Right forelimb (tissue), 1 donor: ENCODE data around the gene KRTAP8-1.

Experiments used
- DNase-seq: peaks from one replicate; pipeline ENCODE4 v3.0.0-alpha.2; 2018

Gene KRTAP8-1

DNA sequence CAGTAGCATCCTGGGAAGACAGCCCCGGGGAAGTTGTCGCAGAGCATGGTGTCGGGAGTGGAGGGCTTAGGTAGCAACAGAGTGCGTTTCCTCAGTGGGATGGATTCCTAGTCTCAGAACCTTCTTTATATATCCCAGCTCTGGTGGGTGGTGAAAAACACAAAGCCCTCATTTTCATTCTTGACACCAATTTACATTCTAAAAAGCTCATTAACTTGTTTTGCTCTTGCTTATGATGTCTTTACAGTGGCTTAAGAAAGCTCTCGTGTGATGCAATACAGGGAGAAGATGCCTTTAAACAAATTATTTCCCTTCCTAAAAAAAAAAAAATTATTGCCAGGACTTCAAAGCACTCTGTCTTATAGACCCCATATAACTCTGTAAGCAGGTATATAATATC is at the start of gene KRTAP8-1:
KRTAP8-1 (minus strand) TSS at position 101 of the 400 bp plus-strand sequence; CDS start at position 47, 54 bp downstream.
- DNase-seq, result no peak

- no peak for DNase-seq
Measured at GRCh38 chr21:30847627-30848500, 34.8 kb upstream of the KRTAP8-1 start.

- no peak for DNase-seq
Measured at GRCh38 chr21:30842990-30843389, 29.9 kb upstream of the KRTAP8-1 start.

DNA sequence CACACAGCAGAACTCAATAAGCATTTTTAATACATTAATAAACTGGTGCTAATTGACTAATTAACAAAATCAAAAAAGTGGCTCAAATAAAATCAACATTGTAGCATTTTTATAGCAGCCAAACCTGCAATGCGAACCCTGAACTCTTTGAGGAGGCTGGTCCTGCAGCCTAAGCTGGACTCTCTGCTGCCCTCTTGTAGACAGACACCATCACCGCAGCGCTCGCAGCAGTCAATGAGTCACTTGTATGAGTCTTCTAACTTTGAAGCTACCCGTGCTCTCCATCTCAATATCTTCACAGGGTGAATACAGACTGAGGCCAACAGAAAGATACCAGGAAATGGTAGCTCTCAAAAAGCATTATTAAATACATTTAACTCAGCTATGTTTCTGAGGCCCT is 26.2 kb upstream of the KRTAP8-1 start:
- DNase-seq, result no peak

DNA sequence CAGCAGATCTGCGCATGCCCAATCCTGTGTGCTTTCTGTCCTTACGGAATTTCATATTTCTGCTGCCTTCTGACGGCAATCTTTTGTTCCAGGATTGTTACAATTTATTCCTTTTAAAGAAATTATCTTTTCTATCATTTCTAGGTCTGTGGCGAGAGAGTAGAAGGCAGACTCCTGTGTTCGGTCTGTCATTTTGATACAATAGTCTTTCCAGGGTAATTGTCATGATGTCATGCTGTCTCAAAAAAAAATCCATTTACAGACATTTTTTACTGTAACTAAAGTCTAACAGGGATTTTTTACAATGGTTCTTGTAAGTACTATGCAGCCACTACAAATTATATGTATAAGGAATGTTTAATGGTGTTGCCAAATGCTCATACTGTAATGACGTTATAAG is 25.5 kb upstream of the KRTAP8-1 start:
- DNase-seq, result no peak

- DNase-seq, result no peak
Measured at GRCh38 chr21:30831194-30831765, 18.2 kb upstream of the KRTAP8-1 start.

- DNase-seq, result no peak
Measured at GRCh38 chr21:30829659-30830058, 16.6 kb upstream of the KRTAP8-1 start, which contains the start of gene KRTAP7-1. Gene KRTAP7-1, minus strand, starts transcription at chr21:30829759. Its CDS starts 61 bp downstream, at chr21:30829698.

- no peak for DNase-seq
Measured at GRCh38 chr21:30818837-30819610, 6.0 kb upstream of the KRTAP8-1 start.

- no peak for DNase-seq
Measured at GRCh38 chr21:30800605-30801004, 12.5 kb downstream of the KRTAP8-1 start.

DNA sequence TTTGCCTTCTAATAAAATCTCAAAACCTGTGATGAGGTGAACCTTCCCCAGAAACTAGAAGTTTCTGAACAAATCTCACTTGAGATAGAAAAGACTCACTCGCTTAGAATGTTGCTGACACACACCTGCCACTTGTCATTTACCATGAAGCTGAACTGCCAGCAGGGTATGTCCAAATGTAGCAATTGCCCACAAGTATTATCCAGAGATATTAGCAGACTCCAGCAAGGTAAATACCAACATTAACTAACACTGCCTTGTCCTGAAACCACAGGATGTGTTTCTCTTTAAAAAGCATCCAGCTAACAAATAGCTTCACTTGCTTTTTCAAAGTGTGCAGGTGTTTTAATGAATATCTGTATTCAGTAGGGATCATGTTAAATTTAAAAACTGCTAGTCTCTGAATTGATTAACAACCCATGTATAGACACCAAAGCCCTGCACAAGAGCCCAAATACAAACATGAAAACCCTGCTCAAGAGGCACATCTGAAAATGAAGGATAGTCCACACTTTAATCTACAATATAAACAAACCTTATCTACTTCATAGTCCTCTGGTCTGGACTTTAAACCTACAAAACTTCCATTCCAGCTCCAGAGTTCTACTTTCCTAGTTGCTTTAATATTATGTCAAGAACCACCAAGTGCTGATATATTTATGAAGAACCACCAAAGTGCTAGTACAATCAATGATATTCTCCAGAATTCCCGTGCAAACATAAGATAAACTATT is 19.3 kb downstream of the KRTAP8-1 start:
- DNase-seq, result no peak

- no peak for DNase-seq
Measured at GRCh38 chr21:30779249-30779648, 33.8 kb downstream of the KRTAP8-1 start.

DNA sequence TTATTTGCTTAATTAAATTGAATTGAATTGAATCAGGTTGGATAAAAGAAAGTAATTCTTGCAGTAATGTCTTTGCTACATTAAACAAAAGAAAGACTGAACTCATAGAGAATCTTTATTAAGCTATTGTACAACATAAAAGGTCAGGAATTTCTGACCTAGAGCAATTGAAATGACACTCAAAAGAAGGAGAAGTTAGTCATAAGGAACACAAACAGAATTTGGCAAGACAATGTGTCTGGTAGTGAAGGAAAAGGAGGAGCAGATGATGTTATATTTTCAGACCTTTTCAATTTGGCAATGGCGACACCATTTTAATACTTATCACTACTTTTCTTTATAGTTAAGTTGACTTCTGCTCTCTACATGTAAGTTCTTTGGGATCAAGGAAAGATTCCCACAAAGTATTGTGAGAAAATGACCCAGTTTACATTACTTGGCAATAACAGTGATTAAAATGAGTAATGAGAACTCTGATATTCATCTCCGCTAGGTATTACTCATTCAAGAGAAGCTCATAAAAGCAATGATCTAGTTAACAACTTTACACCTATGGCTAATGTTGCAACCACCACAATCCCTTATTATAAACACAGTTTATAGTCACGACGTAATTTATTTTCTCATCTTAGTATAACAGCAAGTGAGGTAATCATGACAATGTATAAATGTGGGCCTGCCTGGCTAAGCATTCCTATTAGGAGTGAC is 43.2 kb downstream of the KRTAP8-1 start:
- no peak for DNase-seq
